B cell (primary cell): ENCODE results near the gene UGT1A6.

Experiments
- EZH2 ChIP-seq: IDR thresholded peaks from 2 replicates; pipeline ENCODE4 v1.6.1; 2012; ENCODE audit warnings: borderline replicate concordance, low read depth, mild to moderate bottlenecking, moderate library complexity, low read length; ENCODE audit not compliant: insufficient read depth, poor library complexity, severe bottlenecking
- TF ChIP-seq, protein P1 (sequence below): fragments of 200-600 bp; IDR thresholded peaks from one replicate; pipeline ENCODE4 v1.8.0; 2022; ENCODE audit warnings: antibody characterized with exemption, mild to moderate bottlenecking

DNA sequence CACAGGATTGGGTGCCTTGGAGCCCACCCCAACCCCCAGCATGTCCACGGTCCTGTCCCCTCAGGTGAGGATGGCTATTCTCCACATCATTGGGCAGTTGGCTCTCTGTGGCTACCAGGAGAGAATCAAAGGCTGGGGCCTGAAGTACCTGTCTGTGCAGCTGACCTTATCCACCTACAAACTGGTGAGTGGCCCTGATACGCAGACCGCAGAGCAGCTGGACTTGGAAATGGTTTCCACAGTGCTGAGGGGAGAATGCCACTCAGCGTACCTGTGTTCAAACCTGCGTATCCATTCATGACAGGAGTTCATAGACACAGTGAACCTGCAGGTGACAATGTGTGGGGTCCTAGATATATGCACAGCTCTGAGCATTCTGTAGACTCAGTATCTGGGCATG lies 107.0 kb downstream of the UGT1A6 start:
- no peak for TF ChIP-seq EZH2
- TF ChIP-seq, protein P1, sequence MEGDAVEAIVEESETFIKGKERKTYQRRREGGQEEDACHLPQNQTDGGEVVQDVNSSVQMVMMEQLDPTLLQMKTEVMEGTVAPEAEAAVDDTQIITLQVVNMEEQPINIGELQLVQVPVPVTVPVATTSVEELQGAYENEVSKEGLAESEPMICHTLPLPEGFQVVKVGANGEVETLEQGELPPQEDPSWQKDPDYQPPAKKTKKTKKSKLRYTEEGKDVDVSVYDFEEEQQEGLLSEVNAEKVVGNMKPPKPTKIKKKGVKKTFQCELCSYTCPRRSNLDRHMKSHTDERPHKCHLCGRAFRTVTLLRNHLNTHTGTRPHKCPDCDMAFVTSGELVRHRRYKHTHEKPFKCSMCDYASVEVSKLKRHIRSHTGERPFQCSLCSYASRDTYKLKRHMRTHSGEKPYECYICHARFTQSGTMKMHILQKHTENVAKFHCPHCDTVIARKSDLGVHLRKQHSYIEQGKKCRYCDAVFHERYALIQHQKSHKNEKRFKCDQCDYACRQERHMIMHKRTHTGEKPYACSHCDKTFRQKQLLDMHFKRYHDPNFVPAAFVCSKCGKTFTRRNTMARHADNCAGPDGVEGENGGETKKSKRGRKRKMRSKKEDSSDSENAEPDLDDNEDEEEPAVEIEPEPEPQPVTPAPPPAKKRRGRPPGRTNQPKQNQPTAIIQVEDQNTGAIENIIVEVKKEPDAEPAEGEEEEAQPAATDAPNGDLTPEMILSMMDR = no peak
